T-helper 9 cell (primary cell): ENCODE data around the gene PLEKHM3.
"Not testable (repeated sequence)": the region's sequence is repeated elsewhere in the genome, so short reads cannot be mapped to it uniquely, and the experiment has no call there.

ENCODE experiments used
- DNase-seq: peaks from one replicate; pipeline ENCODE4 v3.0.0-alpha.2; 2020

PLEKHM3 gene

GRCh38 chr2:207987025-207987716, 38.2 kb downstream of the PLEKHM3 start:
- no peak for DNase-seq

DNA sequence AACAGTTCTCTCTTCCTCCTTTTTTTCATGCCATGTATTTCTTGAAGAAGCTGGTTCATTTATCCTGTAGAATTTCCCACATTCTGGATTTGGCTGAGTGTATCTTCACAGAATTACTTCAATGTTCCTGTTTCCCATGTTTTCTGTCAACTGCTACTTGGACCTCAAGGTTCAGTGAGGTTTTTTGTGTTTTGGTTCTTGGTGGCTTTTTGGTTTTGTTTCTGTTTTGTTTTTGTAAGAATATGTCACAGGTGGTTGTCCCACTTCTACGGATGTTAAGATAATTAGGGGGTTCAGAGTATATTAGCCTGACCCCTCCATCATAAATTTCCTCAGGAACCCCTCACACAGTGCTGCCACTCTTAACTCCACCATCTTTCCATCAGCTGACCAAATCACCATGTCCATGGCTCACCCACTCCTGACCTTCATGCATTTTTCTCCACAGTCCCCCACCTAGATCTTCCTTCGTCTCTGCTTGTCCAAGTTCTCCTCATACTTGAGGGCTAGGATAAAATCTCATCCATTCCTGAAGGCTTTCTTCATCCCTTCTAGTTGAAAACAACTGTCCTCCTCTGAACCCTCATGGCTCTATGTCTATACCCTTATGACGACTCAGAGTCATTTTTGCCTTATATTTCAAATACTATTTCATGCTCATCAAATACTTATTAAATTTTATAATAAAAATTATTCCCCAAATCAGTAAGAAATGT, 40.4 kb downstream of the PLEKHM3 start:
- DNase-seq = no peak

DNA sequence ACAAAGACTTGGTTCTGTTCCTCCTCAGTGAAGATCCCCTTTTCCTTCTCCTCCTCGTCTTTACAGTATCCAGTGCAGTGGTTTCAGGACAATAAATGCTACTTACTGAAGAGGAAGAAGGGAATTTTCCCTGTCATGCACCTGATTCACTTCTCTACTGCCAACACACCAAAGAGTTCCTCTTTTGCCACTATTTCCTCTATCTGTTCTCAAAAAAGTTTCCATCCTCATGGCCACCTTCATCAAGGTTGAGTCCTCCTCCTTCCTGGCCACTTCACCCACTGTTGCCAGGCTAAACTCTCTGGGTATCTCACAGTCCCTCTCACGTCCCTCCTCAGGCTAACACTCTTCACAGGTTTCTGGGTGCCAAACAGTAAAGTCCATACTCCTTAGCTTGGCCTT, 41.7 kb downstream of the PLEKHM3 start:
- no peak for DNase-seq

DNA sequence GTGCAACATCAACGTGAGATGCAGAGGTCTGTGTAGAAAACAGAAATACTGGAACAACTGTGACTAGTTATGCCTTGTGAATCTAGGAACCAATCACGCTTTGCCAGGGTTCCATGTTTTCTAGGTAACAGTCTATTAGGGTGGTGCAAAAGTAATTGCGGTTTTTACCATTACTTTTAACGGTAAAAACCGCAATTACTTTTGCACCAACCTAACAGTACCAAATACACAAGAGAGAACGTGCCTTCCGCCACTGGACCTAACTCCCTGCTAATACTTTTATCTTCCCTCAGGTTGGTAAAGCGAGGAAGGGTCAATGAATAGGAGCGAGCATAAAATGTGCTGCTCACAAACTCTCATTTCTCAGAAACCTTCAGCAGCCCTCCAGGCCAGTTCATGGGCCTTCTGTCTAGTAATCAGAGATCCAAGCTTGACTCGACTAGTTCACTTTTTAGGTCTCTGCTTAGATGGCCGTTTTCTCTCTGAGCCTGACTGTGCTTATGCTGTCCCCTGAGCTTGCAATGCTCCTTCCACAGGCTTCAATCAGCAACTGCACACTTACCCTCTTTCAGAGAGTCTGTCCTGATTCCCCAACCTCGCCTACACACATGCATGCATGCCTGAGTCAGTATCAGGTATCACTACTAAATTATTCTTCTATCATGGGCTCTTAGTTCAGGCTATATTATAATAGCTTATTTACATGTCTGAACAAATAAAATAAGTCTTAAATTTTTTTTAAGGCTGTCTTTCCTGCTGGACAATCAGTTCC, 47.0 kb downstream of the PLEKHM3 start:
- no peak for DNase-seq

DNA sequence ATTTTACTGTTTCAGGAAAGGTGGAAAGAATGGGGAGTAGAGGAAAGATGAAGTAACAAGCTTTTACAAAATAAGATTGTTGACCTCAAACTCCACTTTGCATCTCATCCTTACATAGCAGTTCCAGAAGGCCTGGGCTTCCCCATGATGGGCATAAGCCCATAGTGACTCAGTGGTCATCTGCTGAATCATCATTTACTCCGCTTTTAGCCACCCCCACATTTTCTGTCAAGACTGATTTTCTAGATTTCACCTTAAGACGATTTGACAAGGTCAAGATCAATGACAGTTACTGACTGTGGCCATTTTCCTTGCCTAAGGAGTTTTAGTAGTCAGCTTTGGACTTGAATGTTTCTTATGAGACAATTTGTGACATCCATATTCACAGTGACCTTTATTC, 49.4 kb downstream of the PLEKHM3 start:
- no peak for DNase-seq

DNA sequence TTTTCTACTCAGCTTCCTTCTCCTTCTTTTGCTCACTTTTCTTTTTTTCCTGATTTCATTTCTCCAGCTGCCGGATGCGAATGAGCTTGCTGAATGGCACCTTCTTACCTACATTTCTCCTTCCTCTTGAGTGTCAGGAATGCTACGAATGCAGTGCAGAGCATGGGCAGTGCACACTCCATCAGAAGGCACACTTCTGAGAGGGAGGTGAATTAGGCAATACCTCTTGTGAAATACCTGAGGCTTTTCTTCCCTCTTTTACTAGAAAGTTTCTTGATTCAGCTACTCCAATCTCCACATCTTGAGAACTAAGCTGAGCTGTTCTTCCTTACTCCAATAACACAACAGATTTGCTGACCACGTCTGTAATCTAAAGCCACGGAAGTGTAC, 51.1 kb downstream of the PLEKHM3 start:
- no peak for DNase-seq

DNA sequence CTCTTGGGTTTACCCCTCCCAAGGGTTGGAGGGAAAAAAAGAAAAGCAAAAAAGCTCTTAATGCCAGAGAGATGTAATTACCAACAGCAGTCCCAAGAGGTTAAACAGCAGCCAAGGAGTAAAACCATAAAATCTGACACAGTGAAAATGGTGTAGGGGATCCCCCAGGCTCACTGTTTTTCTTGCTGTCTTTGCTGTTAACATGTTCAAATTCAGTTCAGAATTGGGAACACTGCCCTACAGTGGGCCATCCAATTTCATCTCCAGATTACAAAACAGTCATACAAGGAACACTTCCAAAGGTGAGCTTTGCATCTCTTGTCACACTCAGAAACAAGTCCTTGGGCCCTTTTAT, 54.5 kb downstream of the PLEKHM3 start:
- no peak for DNase-seq

DNA sequence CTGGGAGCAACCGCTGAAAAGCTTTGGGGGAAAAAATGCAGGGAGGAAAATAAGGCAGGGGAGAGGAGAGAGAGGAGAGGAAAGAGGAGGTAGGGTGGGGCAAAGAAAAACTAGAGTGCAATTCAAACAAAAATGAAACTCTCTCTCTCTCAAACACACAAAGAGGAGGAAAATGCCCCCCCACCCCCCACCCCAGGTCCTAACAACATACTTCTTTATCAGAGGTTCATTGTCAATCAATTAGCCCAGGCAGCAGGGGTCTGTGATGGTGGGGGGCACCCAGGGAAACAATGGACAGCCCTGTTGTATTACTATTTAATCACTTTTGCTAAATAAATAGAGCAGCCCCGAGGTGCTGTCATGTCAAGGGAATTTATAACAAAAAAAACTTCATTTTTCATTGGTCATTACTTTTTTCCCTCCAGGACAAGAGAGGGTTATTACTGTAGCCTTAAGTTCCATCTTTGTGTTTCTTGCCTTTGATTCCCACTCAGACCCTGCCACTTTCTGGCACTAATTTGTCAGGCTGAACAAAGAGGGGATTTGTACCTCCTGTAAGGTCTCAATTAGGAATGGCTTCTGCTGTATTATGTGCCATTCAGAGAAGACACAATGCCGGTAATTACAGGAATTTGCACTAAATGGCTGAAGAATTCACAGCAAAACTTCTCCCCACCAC, 55.0 kb downstream of the PLEKHM3 start:
- no peak for DNase-seq

DNA sequence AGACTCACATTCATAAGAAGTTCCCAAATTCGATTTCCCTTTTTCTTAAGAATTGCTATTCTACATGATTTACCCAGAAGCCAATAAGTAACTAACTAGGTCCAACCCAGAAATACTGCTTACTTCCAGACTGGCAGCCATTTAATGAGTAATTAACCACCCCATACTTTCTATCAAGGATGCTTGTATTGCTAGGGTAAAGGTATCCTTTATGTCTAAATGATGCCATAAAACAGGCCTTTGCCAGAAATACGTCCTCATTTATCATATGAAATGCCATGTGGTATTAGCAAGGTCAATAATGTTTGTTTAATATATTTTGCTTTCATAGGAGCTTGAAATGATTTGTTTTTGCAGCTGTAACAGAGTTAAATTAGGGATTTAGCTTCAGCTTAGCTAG, 56.1 kb downstream of the PLEKHM3 start:
- no peak for DNase-seq

DNA sequence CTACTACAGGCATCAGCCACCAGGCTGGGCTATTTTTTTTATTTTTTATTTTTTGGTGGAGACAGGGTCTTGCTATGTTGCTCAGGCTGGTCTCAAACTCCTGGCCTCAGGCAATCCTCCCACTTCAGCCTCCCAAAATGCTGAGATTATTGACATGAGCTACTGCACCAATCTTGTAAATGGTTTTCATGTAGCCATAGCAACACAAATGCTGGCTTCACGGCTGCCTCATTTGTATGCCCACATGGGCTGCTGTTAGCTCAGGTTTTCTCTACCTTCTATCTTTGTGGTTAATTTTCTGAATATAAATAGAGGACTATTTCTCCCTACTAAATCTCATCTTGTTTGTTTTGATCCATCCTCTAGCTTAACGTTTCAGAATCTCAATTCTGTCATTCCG, 58.2 kb downstream of the PLEKHM3 start:
- DNase-seq = no peak

- no peak for DNase-seq
Observed at GRCh38 chr2:207960911-207961310, 64.4 kb downstream of the PLEKHM3 start.

GRCh38 chr2:207960090-207960489, 65.2 kb downstream of the PLEKHM3 start:
- DNase-seq = no peak

GRCh38 chr2:207956771-207957170, 68.6 kb downstream of the PLEKHM3 start:
- DNase-seq = no peak

DNA sequence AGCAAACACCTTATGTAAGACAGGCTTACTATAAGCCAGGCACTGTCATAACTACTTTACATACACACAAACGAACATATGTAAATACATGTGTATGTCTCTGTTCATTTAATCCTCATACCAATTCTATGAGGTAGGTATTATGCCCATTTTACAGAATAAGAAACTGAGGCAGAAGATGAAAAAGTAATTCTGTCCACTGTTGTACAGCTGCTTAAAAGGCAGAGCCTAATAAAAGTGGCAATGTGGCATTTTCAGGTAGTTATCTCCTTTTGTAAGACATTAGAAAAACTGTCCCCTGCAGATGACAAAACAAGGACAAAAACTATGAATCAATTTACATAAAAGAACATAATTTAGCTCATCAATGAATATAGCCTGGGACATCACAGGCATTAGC, 69.9 kb downstream of the PLEKHM3 start:
- no peak for DNase-seq

DNA sequence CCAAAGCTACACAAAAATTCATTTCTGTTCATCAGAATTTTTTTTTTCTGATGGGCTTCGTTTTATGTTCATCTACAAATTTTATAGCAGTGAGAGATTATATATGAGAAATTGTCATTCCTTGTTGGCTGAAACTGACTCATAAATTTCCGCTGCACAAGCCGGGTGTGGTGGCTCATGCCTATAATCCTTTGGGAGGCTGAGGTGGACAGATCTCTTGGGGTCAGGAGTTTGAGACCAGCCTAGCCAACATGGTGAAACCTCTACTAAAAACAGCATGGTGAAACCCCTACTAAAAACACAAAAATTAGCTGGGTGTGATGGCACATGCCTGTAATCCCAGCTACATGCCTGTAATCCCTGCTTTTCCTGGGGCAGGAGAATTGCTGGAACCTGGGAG, 72.0 kb downstream of the PLEKHM3 start:
- no peak for DNase-seq

DNA sequence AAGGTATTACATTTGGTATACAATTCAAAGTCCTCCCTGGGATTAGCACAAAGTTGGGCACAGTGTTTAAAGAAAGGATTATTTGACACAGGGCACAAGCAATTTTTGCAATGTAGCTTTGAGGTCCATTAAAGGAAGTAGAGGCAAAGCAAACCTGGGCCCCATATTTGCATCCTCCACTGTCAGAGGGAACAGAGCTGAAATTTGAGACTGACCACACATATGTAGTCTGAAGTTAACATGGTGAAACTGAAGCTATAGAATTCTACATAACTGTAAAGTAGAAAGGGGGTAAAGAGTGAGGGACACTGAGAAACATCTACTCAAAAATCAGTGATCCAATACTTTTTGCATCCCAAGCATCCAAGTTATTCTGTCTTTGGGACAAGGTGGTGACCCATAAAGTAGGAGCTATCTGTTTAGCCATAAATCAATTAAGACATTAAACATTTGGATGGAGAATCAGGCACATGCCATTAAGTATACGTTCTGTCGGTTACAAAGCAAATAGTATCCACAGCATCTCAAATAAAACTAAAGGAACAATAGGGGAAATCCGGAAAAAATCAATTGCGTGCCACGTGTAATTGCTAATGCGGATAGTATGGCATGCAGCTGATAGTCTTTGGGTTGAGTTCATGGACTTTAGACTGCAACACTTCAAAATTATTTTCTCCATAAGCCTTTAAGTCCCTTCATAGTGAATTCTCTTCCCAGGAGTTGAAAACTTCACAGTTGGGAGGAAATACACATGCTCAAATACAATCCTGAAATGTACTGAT, 72.6 kb downstream of the PLEKHM3 start:
- DNase-seq = no peak

- DNase-seq = no peak
Observed at GRCh38 chr2:207951734-207952470, 73.4 kb downstream of the PLEKHM3 start.

DNA sequence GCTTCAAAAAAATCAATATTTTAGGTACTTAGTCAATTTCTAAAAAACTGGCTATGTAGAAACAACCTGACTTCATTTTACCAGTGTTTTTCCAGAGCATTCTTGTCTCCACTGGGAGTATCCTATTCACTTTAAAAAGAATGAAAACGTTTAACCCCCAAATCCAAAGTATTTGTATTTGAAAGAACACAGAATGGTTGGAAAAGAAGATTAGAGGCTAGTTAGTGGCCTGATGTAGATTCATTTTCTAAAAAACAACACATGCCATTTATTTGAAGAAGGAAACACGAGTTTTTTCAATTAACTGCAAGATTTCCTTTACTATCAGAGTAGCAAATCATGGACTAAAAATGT, 74.6 kb downstream of the PLEKHM3 start:
- no peak for DNase-seq

DNA sequence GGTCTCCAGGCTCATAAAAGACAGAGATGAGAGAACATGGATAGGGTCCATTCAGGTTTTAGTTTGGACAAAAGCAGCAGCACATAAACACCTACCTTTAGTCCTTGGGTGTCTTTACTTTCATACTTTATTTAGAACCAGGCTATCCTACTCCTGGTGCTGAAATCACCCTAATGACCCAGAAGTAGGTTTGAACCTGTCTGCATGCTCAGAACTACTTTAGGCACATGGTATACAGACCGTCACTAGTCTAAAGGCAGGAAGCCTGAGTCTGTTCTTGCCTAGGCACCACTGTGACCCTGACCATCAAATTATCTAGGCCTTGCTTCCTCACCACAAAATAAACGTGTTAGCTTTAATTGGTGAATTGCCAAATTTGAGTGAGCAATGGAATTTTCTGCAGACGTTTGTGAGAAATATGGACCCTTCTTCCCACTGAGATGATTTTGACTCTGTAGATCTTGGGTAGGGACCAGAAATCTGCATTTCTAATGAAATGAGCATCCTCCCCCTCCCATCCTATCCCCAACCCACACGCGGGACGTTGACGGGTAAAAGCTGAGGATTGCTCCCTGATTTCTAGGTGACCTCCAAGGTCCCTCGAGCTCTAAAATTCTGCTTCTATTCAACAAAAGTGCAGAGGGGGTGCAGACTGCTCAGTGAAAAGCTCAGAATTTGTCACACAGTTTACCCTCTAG, 75.1 kb downstream of the PLEKHM3 start:
- no peak for DNase-seq

DNA sequence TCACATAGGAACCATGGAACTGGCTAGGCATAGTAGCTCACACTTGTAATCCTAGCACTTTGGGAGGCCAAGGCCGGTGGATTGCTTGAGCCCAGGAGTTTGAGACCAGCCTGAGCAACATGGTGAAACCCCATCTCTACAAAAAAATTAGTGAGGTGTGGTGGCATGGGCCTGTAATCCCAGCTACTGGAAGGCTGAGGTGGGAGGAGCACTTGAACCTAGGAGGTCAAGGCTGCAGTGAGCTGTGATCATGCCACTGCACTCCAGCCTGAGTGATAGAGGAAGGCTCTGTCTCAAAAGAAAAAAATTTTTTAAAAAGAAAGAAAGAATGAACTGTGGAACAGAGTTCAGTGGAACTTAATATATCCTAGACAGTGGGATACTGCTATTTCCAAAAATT, 76.1 kb downstream of the PLEKHM3 start:
- not testable (repeated sequence) for DNase-seq

- DNase-seq = no peak
Observed at GRCh38 chr2:207944979-207945600, 80.2 kb downstream of the PLEKHM3 start.
